Mesothelial cell of epicardium (in vitro differentiated cells): Measurements from ENCODE around the gene CLIP1. TPM values are rescaled to one million over a fixed set of nuclear protein-coding genes. Genes with fewer than 3 reads are reported as not detected.

ENCODE experiments used
- DNase-seq, 2 experiments: peaks; one replicate each; pipeline ENCODE4 v3.0.0; 2021; ENCODE audit warnings: low spot score in 2 of 2; ENCODE audit not compliant: unreplicated experiment in 2 of 2
- H3K27ac Mint-ChIP-seq: 2 replicates; pipeline ENCODE4 v1.8.0; 2021; ENCODE audit warnings: mixed read lengths
- H3K27me3 Mint-ChIP-seq: 2 replicates; pipeline ENCODE4 v1.8.0; 2021; ENCODE audit warnings: low read depth, mixed read lengths
- H3K36me3 Mint-ChIP-seq: 2 replicates; pipeline ENCODE4 v1.8.0; 2021; ENCODE audit warnings: mixed read lengths
- H3K4me1 Mint-ChIP-seq: 2 replicates; pipeline ENCODE4 v1.8.0; 2021; ENCODE audit warnings: mixed read lengths
- H3K4me3 Mint-ChIP-seq: 2 replicates; pipeline ENCODE4 v1.8.0; 2021; ENCODE audit warnings: mild to moderate bottlenecking, moderate library complexity, mixed read lengths
- H3K9me3 Mint-ChIP-seq: 2 replicates; pipeline ENCODE4 v1.8.0; 2021; ENCODE audit warnings: mixed read lengths
- CTCF ChIP-seq: fragments of 200-600 bp; sonication (generic); IDR thresholded peaks from one replicate; pipeline ENCODE4 v1.5.0; 2021; ENCODE audit warnings: antibody characterized with exemption; ENCODE audit not compliant: unreplicated experiment
- total RNA-seq: library from RNA; stranded (reverse); gene quantifications from 3 replicates; pipeline ENCODE4 v1.2.1, GENCODE V29; 2021

CLIP1 gene
- total RNA-seq, 1 donor from 2014 or later = 65.2 TPM

- Mint-ChIP-seq H3K9me3 (no peaks in the 10 kb centered on the region), H3K4me1 (no peaks in the 10 kb centered on the region), H3K36me3 (peaks cover 15% of the 10 kb centered on the region), H3K27me3 (no peaks in the 10 kb centered on the region), H3K4me3 (no peak overlapping the region), H3K27ac (no peak overlapping the region)
- TF ChIP-seq CTCF = no peak
- DNase-seq = no peak
These were observed 176.9 kb downstream of the CLIP1 start for GRCh38 chr12:122245553-122245952.

DNA sequence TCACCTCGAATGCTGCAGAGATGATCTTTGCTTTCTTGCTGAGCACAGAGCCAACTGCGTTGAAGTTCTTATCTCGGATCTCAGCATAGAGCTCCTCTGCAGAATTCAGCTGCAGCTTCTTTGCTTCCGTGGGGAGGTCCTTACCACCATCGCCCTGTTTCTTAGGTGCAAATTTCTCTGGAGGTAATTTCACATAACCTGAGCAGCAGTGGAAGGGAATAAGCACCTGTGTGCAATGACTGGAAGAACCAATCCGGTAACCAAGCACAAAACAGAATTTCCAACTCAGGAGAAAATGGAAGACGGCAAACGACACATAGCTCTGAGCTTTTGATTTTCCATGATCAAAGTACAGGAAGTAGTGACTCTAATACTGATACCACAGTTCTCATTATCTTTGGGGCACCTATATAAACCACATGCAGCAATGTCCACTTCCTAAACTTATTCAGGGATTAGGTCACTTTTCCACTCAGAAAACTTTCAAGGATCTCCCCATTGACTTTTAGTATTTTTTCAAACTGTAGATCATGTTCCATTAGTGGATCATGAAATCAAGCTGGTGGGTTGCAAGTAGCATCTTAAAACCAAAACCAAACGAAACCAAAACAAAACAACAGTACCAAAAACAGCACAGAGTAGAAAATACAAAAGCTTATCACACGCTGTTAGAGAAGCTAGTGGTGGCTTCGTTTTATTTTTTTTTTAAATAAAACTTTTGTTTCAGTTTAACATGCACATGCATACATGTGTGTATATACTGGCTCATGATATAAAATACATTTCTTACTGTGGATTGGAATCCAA, 177.7 kb downstream of the CLIP1 start:
- no peak overlapping the region for H3K27ac Mint-ChIP-seq
- H3K9me3 Mint-ChIP-seq = no peaks in the 10 kb centered on the region

DNA sequence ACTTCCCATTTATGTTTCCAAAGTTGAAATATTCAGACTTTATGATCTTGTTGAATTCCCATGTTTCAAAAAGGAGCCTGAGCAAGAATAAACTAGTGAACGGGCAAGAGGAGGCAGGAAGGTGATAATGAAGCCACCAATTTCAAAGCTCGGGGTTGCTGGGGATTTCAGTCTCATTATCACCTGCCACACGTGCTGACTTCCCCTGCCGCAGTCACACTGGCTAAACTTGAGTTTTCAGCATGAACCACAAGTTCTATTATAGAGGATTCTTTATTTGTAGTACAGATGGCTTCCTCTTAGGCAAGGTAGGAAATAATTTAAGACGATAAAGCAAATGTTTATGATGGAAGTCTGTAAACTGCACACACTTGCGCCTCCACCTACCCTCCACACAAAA, 178.5 kb downstream of the CLIP1 start:
- Mint-ChIP-seq H3K36me3 (peaks cover 16% of the 10 kb centered on the region), H3K27me3 (no peaks in the 10 kb centered on the region), H3K9me3 (no peaks in the 10 kb centered on the region), H3K4me3 (no peak overlapping the region), H3K27ac (no peak overlapping the region), H3K4me1 (no peaks in the 10 kb centered on the region)
- no peak for TF ChIP-seq CTCF
- no peak for DNase-seq

More for the DNA sequence above, 177.7 kb downstream of the CLIP1 start:
- DNase-seq = no peak
- peaks cover 16% of the 10 kb centered on the region for H3K36me3 Mint-ChIP-seq
- no peaks in the 10 kb centered on the region for H3K27me3 Mint-ChIP-seq
- TF ChIP-seq CTCF = no peak
- no peaks in the 10 kb centered on the region for H3K4me1 Mint-ChIP-seq
- no peak overlapping the region for H3K4me3 Mint-ChIP-seq

DNA sequence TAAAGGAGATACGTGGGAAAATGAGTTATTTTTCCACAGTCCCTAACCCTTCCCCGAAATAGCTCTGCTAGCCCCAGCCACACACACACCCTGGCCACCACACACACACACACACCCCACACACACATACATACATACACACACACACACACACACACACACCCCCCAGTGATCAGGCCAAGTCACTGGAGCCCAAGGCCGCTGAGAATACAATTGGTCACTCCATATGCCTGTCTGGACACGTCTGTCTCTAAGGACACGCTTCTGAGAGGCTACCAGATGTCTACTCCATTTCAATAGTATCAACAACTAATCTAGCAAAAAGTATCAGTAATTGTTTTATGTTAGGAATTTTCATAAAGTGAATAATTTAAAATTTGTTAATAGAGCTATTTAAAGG, 183.6 kb downstream of the CLIP1 start:
- no peaks in the 10 kb centered on the region for H3K4me1 Mint-ChIP-seq
- H3K27ac Mint-ChIP-seq = no peak overlapping the region
- H3K9me3 Mint-ChIP-seq = no peaks in the 10 kb centered on the region
- H3K27me3 Mint-ChIP-seq = no peaks in the 10 kb centered on the region
- H3K36me3 Mint-ChIP-seq = peaks cover 29% of the 10 kb centered on the region
- DNase-seq = no peak
- no peak overlapping the region for H3K4me3 Mint-ChIP-seq
- TF ChIP-seq CTCF = no peak

DNA sequence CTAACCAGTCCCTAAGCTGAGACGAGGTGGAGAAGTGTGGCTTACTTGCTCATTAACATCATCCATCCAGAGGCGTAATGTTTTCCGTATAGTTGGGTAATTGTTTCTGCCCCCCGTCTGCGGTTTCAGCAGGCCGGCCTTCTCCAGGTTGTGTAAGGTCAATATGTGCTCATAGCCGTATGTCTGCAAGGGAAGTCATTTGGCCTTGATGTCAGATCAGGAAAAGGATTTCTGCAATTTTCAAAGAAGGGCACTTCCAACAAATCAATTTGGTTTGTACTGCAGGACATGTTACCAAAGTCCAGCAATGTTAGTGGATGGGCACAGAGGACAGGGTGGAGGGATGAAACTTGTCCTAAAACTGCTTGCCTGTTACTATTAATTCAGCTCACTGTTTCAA, 186.7 kb downstream of the CLIP1 start:
- Mint-ChIP-seq H3K4me3 (no peak overlapping the region), H3K9me3 (no peaks in the 10 kb centered on the region), H3K27me3 (no peaks in the 10 kb centered on the region), H3K4me1 (no peaks in the 10 kb centered on the region), H3K36me3 (peaks cover 32% of the 10 kb centered on the region), H3K27ac (no peak overlapping the region)
- no peak for TF ChIP-seq CTCF
- DNase-seq = no peak
